T follicular helper cell (primary cell): ENCODE results near the gene WHRN.

Experiments
- DNase-seq: peaks from one replicate; pipeline ENCODE4 v3.0.0-alpha.2; 2020; ENCODE audit warnings: low read depth
- total RNA-seq, 2 experiments: gene quantifications; one replicate each; lab custom pipeline; 2026; lab: John Stamatoyannopoulos, UW

Gene WHRN
- total RNA-seq, result 2.5 to 12.7 reads per million in 2 experiments

GRCh38 chr9:114505187-114506081 lies at the start of gene WHRN:
WHRN (minus strand) TSS chr9:114505473; CDS start chr9:114504801, 672 bp downstream.
- DNase-seq, result peak; percentile 93

DNA sequence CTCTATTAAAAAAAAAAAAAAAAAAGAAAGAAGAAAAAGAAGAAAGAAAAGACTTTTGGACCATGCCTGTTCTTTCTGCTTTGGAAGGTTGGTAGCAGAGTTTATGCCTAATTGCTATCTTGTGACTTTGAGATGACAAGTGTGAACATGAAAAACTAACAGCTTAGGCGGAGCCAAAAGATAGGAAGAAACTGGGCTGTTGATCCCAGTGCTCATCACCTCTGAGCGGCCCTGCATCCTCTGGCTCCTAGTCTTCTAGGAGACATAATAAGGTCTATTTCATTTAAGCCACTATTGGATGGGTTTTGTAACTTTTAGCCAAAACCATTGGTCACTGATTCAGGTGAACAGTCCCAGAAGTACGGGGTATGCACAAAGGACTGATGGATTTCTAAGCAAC lies 47.9 kb upstream of the WHRN start:
- DNase-seq, result no peak

- no peak for DNase-seq
Measured at GRCh38 chr9:114552706-114553105, 47.4 kb upstream of the WHRN start.

- no peak for DNase-seq
Measured at GRCh38 chr9:114551750-114552685, 46.7 kb upstream of the WHRN start.

- DNase-seq, result no peak
Measured at GRCh38 chr9:114549697-114550330, 44.5 kb upstream of the WHRN start.

DNA sequence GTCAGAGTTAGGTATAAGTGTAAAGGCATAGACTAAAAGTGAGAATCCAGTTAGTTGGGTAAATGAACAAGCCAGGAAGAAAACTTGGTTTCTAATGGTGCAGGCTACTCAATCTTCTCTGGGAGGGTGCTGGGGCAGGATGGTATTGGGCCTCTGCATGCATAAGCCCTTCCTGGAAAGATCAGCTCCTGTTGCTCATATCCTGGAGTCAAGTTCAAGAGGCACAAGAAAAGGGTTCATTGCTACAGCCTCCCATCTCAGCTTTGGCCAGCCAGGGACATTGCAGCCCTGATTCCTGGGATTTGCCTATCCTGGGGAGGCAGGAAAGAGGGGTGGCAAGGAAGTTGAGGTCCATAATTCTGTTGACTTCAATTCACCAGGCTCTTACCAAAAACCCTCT lies 41.6 kb upstream of the WHRN start:
- no peak for DNase-seq

DNA sequence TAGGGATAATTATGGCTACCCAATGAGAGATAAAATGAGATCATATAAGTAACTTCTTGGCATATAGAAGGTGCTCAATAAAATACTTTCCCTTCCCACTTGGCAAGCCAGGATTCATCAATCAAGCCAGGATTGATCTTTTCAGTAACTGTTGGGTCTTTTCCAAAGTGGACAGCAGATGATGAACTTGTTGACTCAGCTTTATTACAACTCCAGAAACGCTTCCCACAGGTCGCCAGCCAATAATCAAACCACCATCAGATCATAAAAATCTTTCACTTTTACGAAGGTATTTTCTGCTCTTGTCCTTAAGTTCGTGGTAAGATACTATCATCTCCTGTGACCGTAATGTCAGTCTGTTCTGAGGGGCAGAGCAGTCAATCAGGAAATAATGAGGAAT lies 39.8 kb upstream of the WHRN start:
- no peak for DNase-seq

- no peak for DNase-seq
Measured at GRCh38 chr9:114539701-114540380, 34.6 kb upstream of the WHRN start.

GRCh38 chr9:114538241-114538640 lies 33.0 kb upstream of the WHRN start:
- DNase-seq, result peak; percentile 1

GRCh38 chr9:114532561-114533237 lies 27.4 kb upstream of the WHRN start:
- no peak for DNase-seq

DNA sequence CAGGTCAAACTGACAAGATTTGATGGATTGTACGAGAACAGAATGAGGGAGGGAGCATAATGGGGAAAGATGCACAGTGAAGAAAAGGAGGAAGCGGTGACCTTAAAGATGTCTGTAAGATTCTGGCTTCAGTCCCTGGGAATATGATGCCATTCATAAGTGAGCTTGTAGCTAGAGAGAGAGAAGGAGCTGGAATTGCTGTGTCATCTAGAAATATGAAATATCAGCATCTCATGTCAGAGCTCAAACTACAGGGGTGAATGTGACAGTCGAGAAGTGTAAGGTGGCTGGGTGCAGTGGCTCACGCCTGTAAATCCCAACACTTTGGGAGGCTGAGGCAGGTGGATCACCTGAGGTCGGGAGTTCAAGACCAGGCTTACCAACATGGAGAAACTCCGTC lies 24.0 kb upstream of the WHRN start:
- no peak for DNase-seq

DNA sequence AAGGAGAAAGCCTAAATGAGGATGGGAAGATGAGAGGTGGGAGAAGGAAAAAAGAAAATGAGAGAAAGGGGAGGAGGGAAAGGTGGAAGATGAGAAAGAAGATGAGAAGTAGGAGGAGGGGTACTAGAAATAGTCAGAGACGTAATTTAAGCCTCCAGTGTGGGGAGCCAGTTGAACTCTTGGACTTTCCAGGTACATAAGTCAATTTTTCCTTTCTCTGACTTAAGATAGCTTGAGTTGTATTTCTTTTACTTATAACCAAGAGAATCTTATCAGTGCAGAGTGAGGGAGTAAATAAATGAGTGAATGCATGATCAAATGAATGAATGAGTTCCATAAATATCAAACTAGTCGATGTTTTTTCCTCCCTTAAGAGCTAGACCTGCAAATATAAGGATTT lies 21.5 kb upstream of the WHRN start:
- DNase-seq, result no peak

GRCh38 chr9:114525513-114525912 lies 20.2 kb upstream of the WHRN start:
- DNase-seq, result no peak

- no peak for DNase-seq
Measured at GRCh38 chr9:114524247-114524681, 19.0 kb upstream of the WHRN start.

DNA sequence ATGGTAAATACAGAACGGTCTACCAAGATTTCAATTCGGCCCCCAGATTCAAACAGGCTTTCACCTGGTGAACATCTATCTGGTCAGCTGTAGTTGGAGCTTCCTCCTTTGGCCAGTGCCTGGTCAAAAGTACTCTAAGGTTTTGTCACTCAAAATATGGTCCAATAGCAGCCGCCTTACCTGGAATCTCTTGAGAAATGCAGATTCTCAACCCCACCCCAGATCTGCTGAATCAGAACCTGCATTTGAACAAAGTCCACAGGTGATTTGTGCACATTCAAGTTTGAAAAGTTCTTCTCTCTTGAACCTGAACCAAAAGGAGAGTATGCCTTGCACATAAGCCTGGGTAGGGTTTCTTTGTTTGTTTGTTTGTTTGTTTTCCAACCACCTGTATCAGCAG lies 17.6 kb upstream of the WHRN start:
- DNase-seq, result no peak

DNA sequence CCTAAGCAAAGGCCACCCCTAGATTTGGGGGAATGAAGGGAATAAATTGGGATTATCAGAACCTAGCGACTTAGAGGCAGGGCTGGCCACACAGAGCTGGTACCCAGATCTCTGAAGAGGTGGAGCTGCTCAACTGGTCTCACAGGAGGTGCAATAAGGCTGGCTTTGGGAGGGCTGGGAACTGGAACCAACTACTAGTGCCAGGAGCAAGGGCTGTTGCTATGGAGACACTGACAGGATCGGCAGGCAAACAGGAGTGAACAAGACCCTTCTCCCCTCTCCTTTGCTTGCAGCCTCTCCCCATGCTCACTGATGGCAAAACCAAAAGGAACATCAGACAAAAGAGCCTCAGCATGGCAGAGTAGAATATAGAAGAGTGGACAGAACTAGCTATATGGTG lies 17.0 kb upstream of the WHRN start:
- DNase-seq, result no peak

GRCh38 chr9:114521846-114522245 lies 16.6 kb upstream of the WHRN start:
- DNase-seq, result no peak

GRCh38 chr9:114518599-114519022 lies 13.3 kb upstream of the WHRN start:
- DNase-seq, result no peak

GRCh38 chr9:114518120-114518519 lies 12.8 kb upstream of the WHRN start:
- DNase-seq, result no peak

DNA sequence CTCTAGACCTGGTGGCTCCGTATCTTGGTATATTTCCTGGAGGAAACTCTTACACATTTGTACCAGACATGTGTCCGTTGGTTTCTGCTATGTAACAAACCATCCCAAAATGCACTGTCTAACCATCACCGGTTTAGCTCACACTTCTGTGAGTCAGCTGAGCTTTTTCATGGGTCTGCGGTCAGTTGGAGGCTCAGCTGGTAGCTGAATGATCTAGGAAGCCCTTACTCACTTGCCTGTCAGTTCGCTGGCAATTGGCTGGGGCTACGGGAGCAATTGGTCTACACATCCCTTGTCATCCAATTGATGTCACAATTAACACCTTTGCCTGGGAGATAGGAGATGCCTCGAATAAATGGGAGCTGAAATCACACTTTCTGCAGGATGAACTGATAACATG lies 11.6 kb upstream of the WHRN start:
- no peak for DNase-seq

DNA sequence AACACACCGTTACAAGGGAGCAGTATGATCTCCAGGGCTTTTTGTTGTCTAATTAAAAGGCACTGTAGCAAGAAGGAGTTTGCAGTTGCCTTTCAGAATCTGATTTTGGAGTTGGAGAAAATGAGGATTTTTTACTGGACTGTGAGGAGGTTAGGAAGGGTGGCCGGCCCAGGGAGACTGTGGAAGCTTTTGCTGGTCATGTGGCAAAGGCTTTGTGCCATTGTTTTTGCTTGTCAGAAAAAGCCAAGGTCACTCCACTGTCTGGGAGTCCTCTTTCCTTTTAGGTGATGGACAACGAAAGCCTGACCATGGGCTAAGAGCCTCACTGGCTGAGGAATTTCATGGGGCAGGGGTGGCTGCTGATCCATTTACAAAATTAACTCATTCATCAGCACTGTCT lies 10.3 kb upstream of the WHRN start:
- no peak for DNase-seq
